HG03103 (cell line): ENCODE results near the gene SLC1A5.
"Not testable (repeated sequence)": the region's sequence is repeated elsewhere in the genome, so short reads cannot be mapped to it uniquely, and the experiment has no call there.

Experiments used
- ATAC-seq: cut with Tn5 transposase; IDR thresholded peaks from one replicate; pipeline ENCODE4 v1.9.1; 2021; ENCODE audit warnings: low read depth; ENCODE audit not compliant: unreplicated experiment

The SLC1A5 gene

GRCh38 chr19:46803555-46803954 lies 15.2 kb upstream of the SLC1A5 start:
- ATAC-seq = no peak

GRCh38 chr19:46802152-46802551 lies 13.8 kb upstream of the SLC1A5 start:
- no peak for ATAC-seq

GRCh38 chr19:46798713-46799112 lies 10.3 kb upstream of the SLC1A5 start:
- ATAC-seq = no peak

- no peak for ATAC-seq
Measured at GRCh38 chr19:46797881-46798280, 9.5 kb upstream of the SLC1A5 start.

- ATAC-seq = no peak
Measured at GRCh38 chr19:46791944-46792343, 3.5 kb upstream of the SLC1A5 start.

- ATAC-seq = no peak
Measured at GRCh38 chr19:46789371-46789770, 977 bp upstream of the SLC1A5 start.

GRCh38 chr19:46788968-46789338 lies 559 bp upstream of the SLC1A5 start:
- ATAC-seq = no peak

GRCh38 chr19:46787331-46788261 lies 798 bp downstream of the SLC1A5 start:
- ATAC-seq = no peak

GRCh38 chr19:46787040-46787330 lies 1.4 kb downstream of the SLC1A5 start:
- no peak for ATAC-seq

GRCh38 chr19:46786236-46787039 lies 2.0 kb downstream of the SLC1A5 start:
- ATAC-seq = no peak

GRCh38 chr19:46785980-46786235 lies 2.5 kb downstream of the SLC1A5 start:
- ATAC-seq = no peak

GRCh38 chr19:46785054-46785979 lies 3.1 kb downstream of the SLC1A5 start:
- no peak for ATAC-seq

- ATAC-seq = no peak
Measured at GRCh38 chr19:46784262-46785053, 3.9 kb downstream of the SLC1A5 start.

- ATAC-seq = no peak
Measured at GRCh38 chr19:46783670-46784069, 4.7 kb downstream of the SLC1A5 start.

GRCh38 chr19:46782355-46783019 lies 5.9 kb downstream of the SLC1A5 start:
- ATAC-seq = no peak

- ATAC-seq = not testable (repeated sequence)
Measured at GRCh38 chr19:46777956-46778645, 10.3 kb downstream of the SLC1A5 start.

- no peak for ATAC-seq
Measured at GRCh38 chr19:46776927-46777911, 11.2 kb downstream of the SLC1A5 start.

- ATAC-seq = no peak
Measured at GRCh38 chr19:46775642-46776258, 12.6 kb downstream of the SLC1A5 start.
